Measurements from ENCODE around the gene FAM168B. TPM values are rescaled to one million over a fixed set of nuclear protein-coding genes. Genes with fewer than 3 reads are reported as not detected.

The FAM168B gene
- total RNA-seq, 1 experiment from 2014 or later = 81.4 TPM

- H2BK20ac ChIP-seq (ENCODE audit: low read depth, low read length, poor library complexity, severe bottlenecking) = no peak overlapping the region
- H3T11ph ChIP-seq (ENCODE audit: low read length) = no peak overlapping the region
- no peak overlapping the region for H2AFZ ChIP-seq (ENCODE audit: low read length)
- H3K4me1 Mint-ChIP-seq = peaks cover 14 to 18% of the 10 kb centered on the region in 2 experiments
- H4K91ac ChIP-seq (ENCODE audit: insufficient read length, low read depth, low read length) = no peak overlapping the region
- no peaks in the 10 kb centered on the region for H3K36me3 Mint-ChIP-seq (ENCODE audit: insufficient read depth in 1 of 3, low read depth in 3 of 3)
- no peaks in the 10 kb centered on the region for H3K79me2 ChIP-seq (ENCODE audit: insufficient read depth, low read length)
- no peak overlapping the region for H3K56ac ChIP-seq (ENCODE audit: insufficient read length, low read depth, low read length)
- no peak overlapping the region for H2BK15ac ChIP-seq (ENCODE audit: low read depth, low read length)
- H3K27me3 Mint-ChIP-seq (ENCODE audit: low read depth) = peaks cover 1% of the 10 kb centered on the region; the same call in 1 of the 2 replicates
- H3K27ac ChIP-seq (ENCODE audit: insufficient read length, low read depth, low read length) = no peak overlapping the region
- H2BK12ac ChIP-seq (ENCODE audit: insufficient read length, low read depth, low read length) = no peak overlapping the region
- H3K18ac ChIP-seq (ENCODE audit: insufficient read length, low read depth, low read length) = no peak overlapping the region
- no peak for TF ChIP-seq CTCF (conservative IDR thresholded peaks at IDR 0.05)
- H3K79me1 ChIP-seq (ENCODE audit: insufficient read depth, low read depth, low read length, poor library complexity, severe bottlenecking) = no peaks in the 10 kb centered on the region
- no peak overlapping the region for H3K14ac ChIP-seq (ENCODE audit: insufficient read depth, low read length)
- H3K4ac ChIP-seq (ENCODE audit: low read depth, low read length) = no peak overlapping the region
- no peaks in the 10 kb centered on the region for H3K9me3 ChIP-seq (ENCODE audit: control insufficient read depth, low read depth, low read length)
- no peak overlapping the region for H4K5ac ChIP-seq (ENCODE audit: insufficient read length, low read depth, low read length)
- no peaks in the 10 kb centered on the region for H4K20me1 ChIP-seq (ENCODE audit: control insufficient read depth, insufficient read depth, insufficient read length)
- H3K27me3 ChIP-seq (ENCODE audit: insufficient read depth, low read length) = no peaks in the 10 kb centered on the region
- H3K27ac Mint-ChIP-seq = peak overlapping the region in 1 of 3 experiments; percentile 16; a peak in 1 of 7 replicates
- no peak overlapping the region for H4K8ac ChIP-seq (replicated peaks; ENCODE audit: insufficient read length, low read depth, low read length)
- no CpG with 5 or more reads among the region's 11 CpGs for WGBS (ENCODE audit: extremely low coverage, insufficient read length, low lambda C conversion rate)
- DNase-seq = no peak
- no peaks in the 10 kb centered on the region for H3K4me1 ChIP-seq (ENCODE audit: insufficient read depth, low read length)
- no peak overlapping the region for H3K4me3 Mint-ChIP-seq
- no peak overlapping the region for H3K4me2 ChIP-seq (ENCODE audit: insufficient read depth, insufficient read length, low read length)
- H3K23me2 ChIP-seq (ENCODE audit: insufficient read length, low read depth, low read length, poor library complexity, severe bottlenecking) = no peaks in the 10 kb centered on the region
- H3K23ac ChIP-seq (ENCODE audit: insufficient read length, low read depth, low read length) = no peak overlapping the region
- no peak overlapping the region for H2BK120ac ChIP-seq (ENCODE audit: low read depth, low read length, poor library complexity, severe bottlenecking)
- no peaks in the 10 kb centered on the region for H3K9me3 Mint-ChIP-seq
- no peak overlapping the region for H2AK5ac ChIP-seq (ENCODE audit: insufficient read length, low read length)
- no peak overlapping the region for H2BK5ac ChIP-seq (ENCODE audit: insufficient read length, low read length)
- H3K9ac ChIP-seq (ENCODE audit: extremely low read depth, insufficient read length, low read length) = no peak overlapping the region
Measured at GRCh38 chr2:131015764-131016163, 77.5 kb downstream of the FAM168B start.

Data from H9 (cell line).